Esophagus squamous epithelium (tissue), 4 donors: ENCODE measurements around the gene PURA.

Source experiments
- POLR2A ChIP-seq, 4 donors: fragments of 450-650 bp; IDR thresholded peaks; one replicate each; pipeline ENCODE4 v1.6.1; 2017; ENCODE audit warnings: antibody characterized with exemption in 4 of 4, mild to moderate bottlenecking in 4 of 4, moderate library complexity in 3 of 4
- TF ChIP-seq, protein P1 (sequence below), 6 experiments: fragments of 450-650 bp in 4 of 6; fragments of 200-600 bp in 2 of 6; sonication (generic) in 2 of 6; IDR thresholded peaks; one replicate each; pipeline ENCODE4 v1.5.1; 2016 to 2019; ENCODE audit warnings: antibody characterized with exemption in 6 of 6, mild to moderate bottlenecking in 4 of 6, moderate library complexity in 4 of 6

DNA sequence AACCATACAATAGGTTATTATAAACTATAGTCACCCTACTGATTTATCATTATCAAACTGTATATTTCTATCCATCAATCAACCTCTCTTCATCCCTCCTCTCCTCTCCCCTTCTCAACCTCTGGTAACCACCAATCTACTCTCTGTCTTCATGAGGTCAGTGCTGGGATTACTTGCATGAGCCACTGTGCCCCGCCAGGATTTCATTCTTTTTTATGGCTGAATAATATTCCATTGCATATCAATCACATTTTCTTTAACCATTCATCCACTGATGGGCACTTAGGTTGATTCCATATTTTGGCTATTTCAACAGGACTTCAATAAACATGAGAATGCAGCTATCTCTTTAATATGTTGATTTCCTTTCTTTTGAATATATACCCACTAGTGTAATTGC, 10.8 kb upstream of the PURA start:
- TF ChIP-seq, protein P1, sequence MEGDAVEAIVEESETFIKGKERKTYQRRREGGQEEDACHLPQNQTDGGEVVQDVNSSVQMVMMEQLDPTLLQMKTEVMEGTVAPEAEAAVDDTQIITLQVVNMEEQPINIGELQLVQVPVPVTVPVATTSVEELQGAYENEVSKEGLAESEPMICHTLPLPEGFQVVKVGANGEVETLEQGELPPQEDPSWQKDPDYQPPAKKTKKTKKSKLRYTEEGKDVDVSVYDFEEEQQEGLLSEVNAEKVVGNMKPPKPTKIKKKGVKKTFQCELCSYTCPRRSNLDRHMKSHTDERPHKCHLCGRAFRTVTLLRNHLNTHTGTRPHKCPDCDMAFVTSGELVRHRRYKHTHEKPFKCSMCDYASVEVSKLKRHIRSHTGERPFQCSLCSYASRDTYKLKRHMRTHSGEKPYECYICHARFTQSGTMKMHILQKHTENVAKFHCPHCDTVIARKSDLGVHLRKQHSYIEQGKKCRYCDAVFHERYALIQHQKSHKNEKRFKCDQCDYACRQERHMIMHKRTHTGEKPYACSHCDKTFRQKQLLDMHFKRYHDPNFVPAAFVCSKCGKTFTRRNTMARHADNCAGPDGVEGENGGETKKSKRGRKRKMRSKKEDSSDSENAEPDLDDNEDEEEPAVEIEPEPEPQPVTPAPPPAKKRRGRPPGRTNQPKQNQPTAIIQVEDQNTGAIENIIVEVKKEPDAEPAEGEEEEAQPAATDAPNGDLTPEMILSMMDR (IDR thresholded peaks at IDR 0.05), result no peak
- TF ChIP-seq POLR2A (IDR thresholded peaks at IDR 0.05), result no peak
